GM18868 (cell line): ENCODE measurements around the gene SEL1L2.

Source experiments
- ATAC-seq: cut with Tn5 transposase; IDR thresholded peaks from one replicate; pipeline ENCODE4 v1.9.1; 2021; ENCODE audit warnings: mild to moderate bottlenecking, moderate library complexity; ENCODE audit not compliant: unreplicated experiment

The SEL1L2 gene

GRCh38 chr20:13934992-13935894 lies 55.2 kb downstream of the SEL1L2 start:
- no peak for ATAC-seq

- no peak for ATAC-seq
Observed at GRCh38 chr20:13930281-13930680, 60.1 kb downstream of the SEL1L2 start.

GRCh38 chr20:13929836-13930235 lies 60.6 kb downstream of the SEL1L2 start:
- ATAC-seq: no peak

- no peak for ATAC-seq
Observed at GRCh38 chr20:13928901-13929300, 61.5 kb downstream of the SEL1L2 start.

- no peak for ATAC-seq
Observed at GRCh38 chr20:13927171-13927570, 63.2 kb downstream of the SEL1L2 start.

GRCh38 chr20:13922241-13922640 lies 68.2 kb downstream of the SEL1L2 start:
- no peak for ATAC-seq

- no peak for ATAC-seq
Observed at GRCh38 chr20:13915284-13915683, 75.1 kb downstream of the SEL1L2 start.

GRCh38 chr20:13913572-13913971 lies 76.8 kb downstream of the SEL1L2 start:
- no peak for ATAC-seq

- no peak for ATAC-seq
Observed at GRCh38 chr20:13913131-13913530, 77.3 kb downstream of the SEL1L2 start.

- no peak for ATAC-seq
Observed at GRCh38 chr20:13910492-13910891, 79.9 kb downstream of the SEL1L2 start.

GRCh38 chr20:13909067-13909466 lies 81.3 kb downstream of the SEL1L2 start:
- ATAC-seq: no peak

GRCh38 chr20:13904766-13905165 lies 85.6 kb downstream of the SEL1L2 start:
- no peak for ATAC-seq

GRCh38 chr20:13900496-13900895 lies 89.9 kb downstream of the SEL1L2 start:
- ATAC-seq: no peak

GRCh38 chr20:13898012-13898612 lies 92.3 kb downstream of the SEL1L2 start:
- ATAC-seq: no peak

- ATAC-seq: no peak
Observed at GRCh38 chr20:13891575-13891974, 98.8 kb downstream of the SEL1L2 start.

GRCh38 chr20:13884803-13885202 lies 105.6 kb downstream of the SEL1L2 start:
- ATAC-seq: no peak

GRCh38 chr20:13883425-13883824 lies 107.0 kb downstream of the SEL1L2 start:
- no peak for ATAC-seq

GRCh38 chr20:13878566-13878965 lies 111.8 kb downstream of the SEL1L2 start:
- ATAC-seq: no peak

- no peak for ATAC-seq
Observed at GRCh38 chr20:13877793-13878192, 112.6 kb downstream of the SEL1L2 start.

- ATAC-seq: no peak
Observed at GRCh38 chr20:13875265-13875811, 115.1 kb downstream of the SEL1L2 start.

GRCh38 chr20:13874394-13875157 lies 115.8 kb downstream of the SEL1L2 start:
- ATAC-seq: no peak
